ENCODE data around the gene LRRC59. TPM values are rescaled to one million over a fixed set of nuclear protein-coding genes. Genes with fewer than 3 reads are reported as not detected.

Gene LRRC59
- total RNA-seq = 62.5 TPM
- 48.3 TPM for polyA plus RNA-seq

- under 1% methylated on average over 70 of the region's 70 CpGs for WGBS
- H3K4me3 ChIP-seq (ENCODE audit: low read depth, low read length) = peak within 1 kb of the TSS; percentile 81
- no peak for DNase-seq (ENCODE audit: extremely low spot score)
- peaks cover 7% of the 10 kb centered on the region for H3K36me3 ChIP-seq (ENCODE audit: insufficient read depth)
- no peaks in the 10 kb centered on the region for H3K4me1 ChIP-seq (ENCODE audit: insufficient read depth)
- peak within 1 kb of the TSS; percentile 59 for H3K27ac ChIP-seq (ENCODE audit: low read depth)
Observed at GRCh38 chr17:50397111-50397918, at the start of gene LRRC59. Gene LRRC59, minus strand, starts transcription at chr17:50397523. Its CDS starts 206 bp downstream, at chr17:50397317.

GRCh38 chr17:50445730-50446325 is 48.5 kb upstream of the LRRC59 start:
- H3K36me3 ChIP-seq (ENCODE audit: insufficient read depth) = peaks cover 1% of the 10 kb centered on the region
- no peak overlapping the region for H3K27ac ChIP-seq (ENCODE audit: low read depth)
- DNase-seq (ENCODE audit: extremely low spot score) = no peak
- 20% methylated on average over 1 of the region's 1 CpG for WGBS
- H3K4me1 ChIP-seq (ENCODE audit: insufficient read depth) = no peaks in the 10 kb centered on the region
- no peak overlapping the region for H3K4me3 ChIP-seq (ENCODE audit: low read depth, low read length)

GRCh38 chr17:50444841-50445715 is 47.8 kb upstream of the LRRC59 start:
- 89% methylated on average over 6 of the region's 6 CpGs for WGBS
- no peak overlapping the region for H3K27ac ChIP-seq (ENCODE audit: low read depth)
- H3K4me1 ChIP-seq (ENCODE audit: insufficient read depth) = no peaks in the 10 kb centered on the region
- no peak overlapping the region for H3K4me3 ChIP-seq (ENCODE audit: low read depth, low read length)
- no peak for DNase-seq (ENCODE audit: extremely low spot score)
- H3K36me3 ChIP-seq (ENCODE audit: insufficient read depth) = peaks cover 1% of the 10 kb centered on the region

- Histone ChIP-seq H3K27ac (ENCODE audit: low read depth) (no peak overlapping the region), H3K4me1 (ENCODE audit: insufficient read depth) (no peaks in the 10 kb centered on the region), H3K36me3 (ENCODE audit: insufficient read depth) (peaks cover 1% of the 10 kb centered on the region), H3K4me3 (ENCODE audit: low read depth, low read length) (no peak overlapping the region)
- 23% methylated on average over 3 of the region's 3 CpGs for WGBS
- no peak for DNase-seq (ENCODE audit: extremely low spot score)
Observed at GRCh38 chr17:50443505-50443974, 46.2 kb upstream of the LRRC59 start.

GRCh38 chr17:50440838-50441829 is 43.8 kb upstream of the LRRC59 start:
- DNase-seq (ENCODE audit: extremely low spot score) = no peak
- H3K36me3 ChIP-seq (ENCODE audit: insufficient read depth) = peaks cover 1% of the 10 kb centered on the region
- H3K4me1 ChIP-seq (ENCODE audit: insufficient read depth) = no peaks in the 10 kb centered on the region
- WGBS = 85% methylated on average over 10 of the region's 10 CpGs
- H3K4me3 ChIP-seq (ENCODE audit: low read depth, low read length) = no peak overlapping the region
- H3K27ac ChIP-seq (ENCODE audit: low read depth) = no peak overlapping the region

- DNase-seq (ENCODE audit: extremely low spot score) = no peak
- H3K36me3 ChIP-seq (ENCODE audit: insufficient read depth) = no peaks in the 10 kb centered on the region
- H3K4me3 ChIP-seq (ENCODE audit: low read depth, low read length) = no peak overlapping the region
- no peaks in the 10 kb centered on the region for H3K4me1 ChIP-seq (ENCODE audit: insufficient read depth)
- H3K27ac ChIP-seq (ENCODE audit: low read depth) = peak overlapping the region; percentile 39
- 73% methylated on average over 4 of the region's 4 CpGs for WGBS
Observed at GRCh38 chr17:50440172-50440837, 43.0 kb upstream of the LRRC59 start.

GRCh38 chr17:50439008-50439407 is 41.7 kb upstream of the LRRC59 start:
- Histone ChIP-seq H3K4me1 (ENCODE audit: insufficient read depth) (no peaks in the 10 kb centered on the region), H3K27ac (ENCODE audit: low read depth) (no peak overlapping the region), H3K36me3 (ENCODE audit: insufficient read depth) (no peaks in the 10 kb centered on the region), H3K4me3 (ENCODE audit: low read depth, low read length) (no peak overlapping the region)
- WGBS = 93% methylated on average over 4 of the region's 4 CpGs
- no peak for DNase-seq (ENCODE audit: extremely low spot score)

GRCh38 chr17:50437409-50437808 is 40.1 kb upstream of the LRRC59 start:
- no peak for DNase-seq (ENCODE audit: extremely low spot score)
- no peaks in the 10 kb centered on the region for H3K36me3 ChIP-seq (ENCODE audit: insufficient read depth)
- no peak overlapping the region for H3K4me3 ChIP-seq (ENCODE audit: low read depth, low read length)
- WGBS = 98% methylated on average over 4 of the region's 4 CpGs
- H3K4me1 ChIP-seq (ENCODE audit: insufficient read depth) = no peaks in the 10 kb centered on the region
- H3K27ac ChIP-seq (ENCODE audit: low read depth) = no peak overlapping the region

- DNase-seq (ENCODE audit: extremely low spot score) = no peak
- 93% methylated on average over 4 of the region's 4 CpGs for WGBS
- no peaks in the 10 kb centered on the region for H3K36me3 ChIP-seq (ENCODE audit: insufficient read depth)
- no peaks in the 10 kb centered on the region for H3K4me1 ChIP-seq (ENCODE audit: insufficient read depth)
- no peak overlapping the region for H3K27ac ChIP-seq (ENCODE audit: low read depth)
- H3K4me3 ChIP-seq (ENCODE audit: low read depth, low read length) = no peak overlapping the region
Observed at GRCh38 chr17:50432125-50432762, 34.9 kb upstream of the LRRC59 start.

GRCh38 chr17:50430821-50431618 is 33.7 kb upstream of the LRRC59 start:
- Histone ChIP-seq H3K4me1 (ENCODE audit: insufficient read depth) (no peaks in the 10 kb centered on the region), H3K4me3 (ENCODE audit: low read depth, low read length) (no peak overlapping the region), H3K36me3 (ENCODE audit: insufficient read depth) (no peaks in the 10 kb centered on the region), H3K27ac (ENCODE audit: low read depth) (no peak overlapping the region)
- no peak for DNase-seq (ENCODE audit: extremely low spot score)
- WGBS = 65% methylated on average over 4 of the region's 4 CpGs

GRCh38 chr17:50429793-50430192 is 32.5 kb upstream of the LRRC59 start:
- Histone ChIP-seq H3K27ac (ENCODE audit: low read depth) (no peak overlapping the region), H3K4me1 (ENCODE audit: insufficient read depth) (no peaks in the 10 kb centered on the region), H3K4me3 (ENCODE audit: low read depth, low read length) (no peak overlapping the region), H3K36me3 (ENCODE audit: insufficient read depth) (no peaks in the 10 kb centered on the region)
- 93% methylated on average over 4 of the region's 4 CpGs for WGBS
- no peak for DNase-seq (ENCODE audit: extremely low spot score)
